SHP77 treated with DMSO at 0.1 percent for 48 hours (cell line): ENCODE measurements around the gene PEDS1.
"Not testable (repeated sequence)": the region's sequence is repeated elsewhere in the genome, so short reads cannot be mapped to it uniquely, and the experiment has no call there.

Source experiments
- DNase-seq: peaks from one replicate; lab custom pipeline; 2025; lab: John Stamatoyannopoulos, UW

The PEDS1 gene

DNA sequence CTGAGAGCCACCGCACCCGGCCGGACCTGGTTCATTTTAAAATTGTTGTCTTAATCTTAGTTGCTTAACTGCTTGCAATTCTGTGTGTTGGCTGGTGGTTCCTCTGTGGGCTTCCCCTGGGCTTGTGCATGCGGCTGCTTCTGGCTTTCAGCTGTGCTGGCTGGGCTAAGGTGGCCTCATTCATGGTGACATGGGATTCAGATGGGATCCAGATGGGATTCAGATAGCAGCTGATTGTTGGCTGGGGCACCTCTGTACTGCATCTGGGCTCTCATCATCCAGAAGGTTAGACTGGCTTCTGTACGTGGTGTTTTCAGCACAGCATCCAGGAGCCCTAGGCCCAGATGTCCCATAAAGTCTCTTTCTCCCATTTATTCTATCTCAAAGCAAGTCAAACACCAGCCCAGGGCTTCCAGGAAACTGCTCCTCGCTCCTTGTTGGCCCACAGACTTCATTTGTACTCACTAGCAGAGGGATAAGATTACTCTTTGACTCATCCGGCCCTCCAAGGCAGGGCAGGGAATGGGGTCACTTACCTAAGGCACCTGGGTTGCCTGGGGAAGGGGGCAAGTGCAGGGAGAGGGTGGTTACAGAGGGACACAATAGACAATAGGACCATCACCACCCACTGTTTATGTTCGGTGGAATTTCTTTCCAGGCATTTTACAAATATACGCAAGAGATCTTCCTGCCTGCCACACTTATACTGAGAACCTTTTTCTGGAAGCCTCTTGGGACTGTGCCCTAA is 10.2 kb upstream of the PEDS1 start:
- DNase-seq = no peak

DNA sequence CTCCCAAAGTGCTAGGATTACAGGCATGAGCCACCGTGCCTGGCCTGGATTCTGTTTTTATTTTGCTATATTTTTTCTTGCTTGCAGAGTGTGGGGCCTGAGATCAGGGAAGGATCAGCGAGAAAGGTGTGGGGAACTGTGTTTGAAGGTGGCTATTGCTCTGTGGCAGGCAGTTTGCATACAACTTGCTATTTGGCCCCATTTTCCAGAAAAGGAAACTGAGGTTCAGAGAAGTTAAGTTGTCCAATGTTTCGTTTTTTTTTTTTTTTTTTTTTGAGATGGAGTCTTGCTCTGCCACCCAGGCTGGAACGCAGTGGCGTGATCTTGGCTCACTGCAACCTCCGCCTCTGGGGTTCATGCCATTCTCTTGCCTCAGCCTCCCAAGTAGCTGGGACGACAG is 8.0 kb upstream of the PEDS1 start:
- not testable (repeated sequence) for DNase-seq

DNA sequence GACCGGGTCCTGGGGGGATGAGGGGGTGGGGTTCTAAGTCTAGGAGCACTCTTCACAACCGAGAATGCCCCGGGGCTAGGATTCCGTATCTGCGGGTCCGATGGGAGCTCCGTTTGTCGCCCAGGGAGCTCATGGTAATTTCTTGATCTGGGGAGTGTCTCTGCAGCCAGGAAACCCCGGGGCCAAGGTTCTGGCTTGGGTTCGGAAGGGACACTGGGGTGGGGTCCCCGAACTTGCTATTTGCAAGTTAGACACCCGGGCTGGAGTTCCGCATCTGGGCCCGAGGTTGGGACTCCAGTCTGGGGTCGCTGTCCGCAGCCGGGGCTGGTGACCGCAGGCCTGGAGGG is 397 bp downstream of the PEDS1 start:
- DNase-seq = no peak

DNA sequence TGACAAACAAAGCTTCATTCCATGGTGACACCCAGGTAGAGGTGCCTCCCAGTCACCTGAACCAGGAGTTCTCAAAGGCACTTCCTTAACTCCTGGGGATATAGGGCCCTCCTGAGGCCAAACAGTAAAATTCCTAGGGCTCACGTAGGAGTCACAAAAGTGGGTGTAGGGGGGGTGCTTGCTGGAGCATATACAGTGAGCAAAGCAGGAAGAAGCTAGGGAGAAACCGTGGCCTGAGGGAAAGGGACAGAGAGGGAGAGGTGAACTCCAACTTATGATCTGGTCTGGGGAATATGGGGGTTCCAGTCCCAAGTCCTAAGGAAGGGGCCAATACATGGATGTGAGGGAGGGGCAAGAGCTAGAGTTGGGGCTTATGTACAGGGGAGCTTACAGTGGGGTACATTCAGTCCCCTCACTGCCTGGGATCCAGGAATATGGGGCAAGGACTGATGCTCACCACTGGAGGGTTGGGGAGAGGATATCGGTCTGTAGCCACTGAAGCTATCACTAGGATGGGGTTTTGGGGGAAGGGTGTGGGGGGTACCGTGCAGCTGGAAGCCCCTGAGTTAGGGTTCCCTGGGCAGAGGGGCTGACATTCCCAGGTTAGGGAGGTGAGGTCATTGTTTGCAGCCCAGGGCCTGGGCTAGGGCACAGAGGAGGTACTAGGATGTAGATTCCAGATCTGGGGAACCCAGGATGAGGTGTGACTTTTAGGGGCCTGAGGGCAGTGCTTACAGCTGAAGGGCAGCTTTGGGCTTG is 950 bp downstream of the PEDS1 start:
- DNase-seq = no peak

DNA sequence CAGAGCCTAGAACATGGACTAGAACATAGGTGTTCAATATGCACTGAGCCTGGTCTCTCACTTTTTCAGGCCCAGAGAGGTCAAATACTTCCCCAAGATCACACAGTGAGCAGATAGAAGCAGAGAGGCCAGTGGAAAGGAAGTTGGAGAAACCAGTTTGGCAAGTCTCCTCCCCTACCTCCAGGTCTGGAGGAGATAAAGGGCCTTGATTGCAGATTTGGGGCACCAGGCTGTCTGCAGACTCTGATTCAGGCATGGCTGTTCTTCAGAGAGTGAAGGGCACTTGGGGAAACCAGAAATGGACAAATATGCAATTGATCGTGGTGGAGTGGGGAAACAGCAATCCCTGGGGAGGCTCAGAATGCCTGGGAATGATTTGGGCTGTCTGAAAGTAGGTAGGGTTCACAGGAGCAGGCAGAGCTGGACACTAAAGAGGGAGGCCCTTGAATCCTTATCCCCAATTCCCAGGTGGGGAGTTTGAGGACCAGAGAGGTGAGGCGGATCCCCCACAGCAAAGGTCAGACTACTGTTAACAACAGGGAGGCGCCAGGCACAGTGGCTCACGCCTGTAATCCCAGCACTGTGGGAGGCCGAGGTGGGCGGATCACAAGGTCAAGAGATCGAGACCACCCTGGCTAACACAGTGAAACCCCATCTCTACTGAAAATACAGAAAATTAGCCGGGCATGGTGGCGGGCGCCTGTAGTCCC is 2.3 kb downstream of the PEDS1 start:
- DNase-seq = no peak

DNA sequence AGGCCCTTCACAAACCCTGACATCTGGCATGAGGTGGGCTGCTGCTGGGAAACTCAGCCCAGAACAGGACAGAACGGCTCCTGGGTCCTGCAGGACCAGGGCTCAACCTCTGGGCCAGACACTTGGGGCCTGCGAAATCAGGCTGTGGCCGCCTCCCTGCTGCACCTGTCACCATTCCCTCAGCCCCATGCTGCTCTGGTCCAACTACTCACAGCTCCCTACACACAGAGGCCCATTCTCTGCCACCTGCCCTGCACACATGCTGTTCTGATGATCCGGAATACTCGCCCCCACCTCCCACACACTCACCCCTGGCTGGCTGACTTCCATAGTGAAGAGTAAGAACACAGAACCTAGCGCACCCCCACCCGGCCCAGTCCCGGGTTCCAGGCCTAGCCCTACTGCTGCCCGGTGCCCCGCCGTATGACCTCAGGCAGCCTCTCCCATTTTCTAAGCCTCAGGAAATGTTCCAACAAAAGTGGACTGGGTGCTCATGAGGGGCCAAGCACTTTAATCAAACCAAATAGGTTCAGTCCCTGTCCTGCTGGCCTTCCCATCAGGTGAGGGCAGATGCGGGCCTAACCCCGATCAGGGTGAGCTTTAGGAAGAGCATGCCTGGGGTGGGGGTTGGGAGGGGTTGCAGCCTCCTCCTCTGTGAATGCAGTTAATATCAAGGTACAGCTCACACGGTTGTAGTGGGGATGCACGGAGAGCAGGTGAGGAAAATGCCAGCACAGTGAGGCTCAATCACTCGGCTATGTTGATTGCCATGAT is 3.9 kb downstream of the PEDS1 start:
- no peak for DNase-seq

DNA sequence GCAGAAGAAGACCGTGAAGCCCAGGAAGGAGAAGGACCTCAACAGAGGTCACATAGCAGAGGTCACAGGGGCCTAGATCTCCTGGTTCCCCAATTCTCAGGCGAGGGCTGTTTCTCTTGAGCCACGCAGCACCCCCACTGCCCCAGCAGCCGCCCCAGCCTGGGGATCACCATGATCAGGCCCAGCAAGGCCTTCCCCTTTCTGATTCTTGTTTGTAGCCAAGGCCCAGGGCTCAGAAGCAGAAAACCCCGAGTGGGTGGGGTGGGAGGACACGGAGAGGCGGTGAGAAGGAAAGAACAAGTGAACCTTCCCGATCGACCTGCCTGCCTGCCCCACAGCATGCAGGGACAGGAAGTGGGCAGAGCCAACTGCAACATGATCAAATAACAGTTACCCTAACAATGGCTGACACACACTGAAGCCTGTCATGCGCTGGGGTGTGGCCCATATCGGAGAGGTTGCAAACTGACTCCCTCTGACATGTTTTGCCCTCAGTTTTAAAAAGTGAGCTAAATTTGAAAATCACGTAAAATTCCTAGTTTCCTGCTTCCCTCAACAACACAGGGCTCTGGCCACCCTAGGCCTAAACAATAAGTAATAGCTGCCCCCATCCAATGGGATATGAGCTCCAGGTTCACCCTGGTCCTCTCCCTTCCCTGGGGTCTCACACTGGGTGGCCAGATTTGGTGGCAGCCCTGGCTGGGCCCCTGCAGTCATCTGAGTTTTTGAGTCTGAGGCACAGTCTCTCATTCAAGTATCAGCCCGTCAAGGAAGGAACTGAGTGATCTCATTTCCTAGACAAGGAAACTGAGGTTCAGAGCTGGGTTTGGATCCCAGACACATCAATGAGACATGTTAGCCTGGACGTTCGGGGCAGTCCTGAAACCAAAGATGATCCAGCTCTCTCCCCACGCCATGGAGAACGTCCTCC is 6.5 kb downstream of the PEDS1 start:
- no peak for DNase-seq

DNA sequence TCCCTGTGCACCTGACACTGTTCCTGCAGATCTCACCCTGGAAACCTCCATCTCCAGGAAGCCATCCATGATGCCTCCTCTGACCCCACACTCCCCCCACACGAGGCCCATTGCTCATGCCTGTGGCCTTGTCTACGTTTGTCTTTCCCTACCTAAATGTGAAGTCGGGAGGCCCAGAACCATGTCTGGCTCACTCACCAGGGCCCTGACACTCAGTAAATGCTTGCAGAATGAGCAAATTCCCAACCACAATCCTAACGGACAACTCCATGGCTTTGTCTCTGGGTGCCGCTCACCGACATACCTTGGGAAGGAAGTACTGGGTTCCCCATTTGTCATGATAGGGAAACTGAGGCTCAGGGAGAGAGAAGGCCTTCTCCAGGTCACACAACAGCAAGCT is 7.3 kb downstream of the PEDS1 start:
- DNase-seq = no peak

DNA sequence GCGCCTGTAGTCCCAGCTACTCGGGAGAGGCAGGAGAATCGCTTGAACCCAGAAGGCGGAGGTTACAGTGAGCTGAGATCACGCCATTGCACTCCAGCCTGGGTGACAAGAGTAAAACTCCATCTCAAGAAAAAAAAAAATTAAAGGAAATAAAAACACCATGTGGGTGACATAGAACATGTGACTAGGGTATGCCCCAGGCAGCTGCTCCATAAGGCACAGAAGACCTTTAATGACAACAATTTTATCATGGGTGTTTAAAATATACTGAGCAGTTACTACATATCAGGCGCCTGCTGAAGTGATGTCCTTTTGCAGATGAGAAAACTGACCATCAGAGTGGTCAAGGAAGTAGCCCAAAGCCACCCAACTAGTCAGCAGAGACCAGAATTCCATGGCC is 8.0 kb downstream of the PEDS1 start:
- DNase-seq = no peak

DNA sequence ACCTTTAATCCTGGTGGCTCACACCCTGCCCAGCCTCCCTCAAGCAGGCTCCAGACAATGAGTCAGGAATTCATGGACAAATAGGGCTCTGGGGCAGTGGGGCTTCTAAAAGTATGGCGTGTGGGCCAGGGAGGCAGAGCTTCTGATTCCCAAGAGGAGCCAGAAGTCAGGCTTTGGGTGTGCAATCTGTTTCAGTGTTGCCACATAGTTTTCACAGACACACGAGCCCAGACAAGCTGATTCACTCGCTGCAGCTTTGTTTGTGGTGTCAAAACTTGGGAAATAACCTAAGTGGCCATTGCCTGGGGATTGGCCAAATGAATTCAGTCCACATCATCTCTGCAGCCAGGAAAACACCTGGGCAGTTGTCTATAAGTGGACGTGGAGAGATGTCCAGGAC is 9.2 kb downstream of the PEDS1 start:
- DNase-seq = no peak

DNA sequence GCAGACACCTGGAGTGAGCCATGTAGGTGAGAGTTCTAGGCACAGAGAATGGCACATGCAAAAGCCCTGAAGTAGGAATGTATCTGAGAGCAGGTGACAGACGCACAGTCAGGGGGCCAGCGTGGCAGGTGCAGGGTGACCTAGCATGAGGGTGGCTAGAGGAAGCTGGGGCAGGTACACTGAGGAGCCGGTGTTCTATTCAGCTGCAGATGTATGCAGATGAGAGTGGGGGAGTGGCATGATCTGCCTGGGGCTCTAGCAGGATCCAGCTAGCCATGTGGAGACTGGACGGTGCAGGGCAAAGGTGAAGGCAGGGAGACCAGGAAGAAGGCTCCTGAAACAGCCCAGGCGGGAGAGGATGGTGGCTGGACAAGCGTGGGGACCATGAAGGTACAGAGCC is 10.7 kb downstream of the PEDS1 start:
- no peak for DNase-seq

DNA sequence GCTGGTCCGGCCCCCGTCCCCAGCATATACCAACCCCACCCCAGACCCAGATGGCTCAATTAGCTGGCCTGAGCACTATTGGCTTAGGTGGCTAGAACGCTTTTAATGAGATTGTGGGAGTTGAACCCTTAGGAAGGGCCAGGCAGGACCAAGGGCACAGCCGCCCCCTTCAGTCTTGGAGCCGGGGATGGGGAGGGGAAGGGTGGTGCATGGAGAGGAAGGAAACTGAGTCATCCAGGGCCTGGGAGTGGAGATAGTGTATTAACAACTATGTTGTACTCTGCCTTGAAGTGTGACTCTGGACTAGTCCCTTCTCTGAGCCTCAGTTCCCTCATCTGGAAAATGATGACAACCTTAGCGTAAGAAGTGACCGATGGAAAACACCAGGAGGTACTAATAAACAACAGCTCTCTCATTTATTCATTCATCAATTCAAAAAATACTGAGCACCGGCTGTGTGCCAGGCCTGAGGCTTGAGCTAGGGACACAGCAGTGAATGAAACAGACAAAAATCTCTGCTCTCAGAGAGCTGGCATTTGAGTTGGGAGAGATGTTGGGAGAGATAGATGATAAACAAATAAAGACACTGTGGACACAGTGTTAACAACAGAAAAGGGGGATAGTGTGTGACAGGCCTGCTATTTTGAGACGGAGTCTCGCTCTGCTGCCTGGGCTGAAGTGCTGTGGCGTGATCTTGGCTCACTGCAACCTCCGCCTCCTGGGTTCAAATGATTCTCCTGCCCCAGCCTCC is 11.5 kb downstream of the PEDS1 start:
- no peak for DNase-seq

DNA sequence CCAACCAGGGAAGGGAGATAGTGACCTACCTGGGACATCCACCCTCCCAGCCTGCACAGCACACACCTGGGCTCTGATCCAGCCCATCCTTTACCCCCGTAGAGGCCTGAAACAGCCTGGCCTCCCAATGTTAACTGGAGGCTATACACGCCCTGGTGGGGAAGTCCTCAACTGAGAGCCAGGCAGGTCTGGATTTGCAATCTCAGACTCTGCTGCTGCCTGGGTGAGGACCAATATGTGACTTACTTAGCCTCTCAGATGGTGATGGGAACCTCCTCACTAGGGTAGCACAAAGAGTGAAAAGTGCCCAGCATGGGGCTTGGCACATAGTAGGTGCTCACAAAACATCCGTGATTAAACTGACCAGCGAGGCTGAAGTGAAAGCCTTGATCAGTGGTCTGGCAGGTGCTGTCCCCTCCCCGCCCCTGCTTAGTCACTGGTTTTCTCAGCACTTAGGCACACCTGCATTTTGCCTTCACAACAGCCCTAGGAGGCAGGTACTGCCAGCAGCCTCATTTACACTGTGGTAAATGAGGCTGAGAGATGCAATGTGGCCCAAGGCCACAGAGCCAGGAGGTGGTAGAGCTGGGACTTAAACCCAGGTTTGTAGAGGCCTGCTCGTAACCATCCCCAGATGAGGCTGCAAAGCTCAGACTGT is 12.4 kb downstream of the PEDS1 start:
- no peak for DNase-seq

DNA sequence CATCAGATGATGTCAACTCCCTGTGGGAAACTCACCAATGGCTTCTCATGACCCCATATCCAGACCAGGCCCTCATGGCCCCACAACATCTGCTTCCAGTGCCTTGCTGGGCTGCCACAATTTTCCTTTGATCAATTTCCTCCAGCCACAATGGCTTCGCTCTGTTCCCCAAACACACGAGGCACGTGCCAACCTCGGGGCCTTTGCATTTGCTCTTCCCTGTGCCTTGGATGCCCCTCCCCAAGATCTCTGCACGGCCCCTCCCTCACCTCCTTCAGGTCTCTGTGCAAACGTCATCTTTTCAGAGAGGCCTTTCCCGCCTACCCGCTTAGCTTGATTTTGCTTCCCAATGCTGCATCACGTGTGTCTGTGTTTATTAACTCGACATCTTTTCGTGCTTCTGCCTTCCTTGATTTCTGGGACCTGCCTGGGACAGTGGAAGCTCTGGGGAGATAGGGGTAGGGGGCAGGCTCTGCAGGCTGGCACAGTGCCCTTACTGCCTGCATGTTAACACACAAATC is 13.1 kb downstream of the PEDS1 start:
- DNase-seq = no peak

DNA sequence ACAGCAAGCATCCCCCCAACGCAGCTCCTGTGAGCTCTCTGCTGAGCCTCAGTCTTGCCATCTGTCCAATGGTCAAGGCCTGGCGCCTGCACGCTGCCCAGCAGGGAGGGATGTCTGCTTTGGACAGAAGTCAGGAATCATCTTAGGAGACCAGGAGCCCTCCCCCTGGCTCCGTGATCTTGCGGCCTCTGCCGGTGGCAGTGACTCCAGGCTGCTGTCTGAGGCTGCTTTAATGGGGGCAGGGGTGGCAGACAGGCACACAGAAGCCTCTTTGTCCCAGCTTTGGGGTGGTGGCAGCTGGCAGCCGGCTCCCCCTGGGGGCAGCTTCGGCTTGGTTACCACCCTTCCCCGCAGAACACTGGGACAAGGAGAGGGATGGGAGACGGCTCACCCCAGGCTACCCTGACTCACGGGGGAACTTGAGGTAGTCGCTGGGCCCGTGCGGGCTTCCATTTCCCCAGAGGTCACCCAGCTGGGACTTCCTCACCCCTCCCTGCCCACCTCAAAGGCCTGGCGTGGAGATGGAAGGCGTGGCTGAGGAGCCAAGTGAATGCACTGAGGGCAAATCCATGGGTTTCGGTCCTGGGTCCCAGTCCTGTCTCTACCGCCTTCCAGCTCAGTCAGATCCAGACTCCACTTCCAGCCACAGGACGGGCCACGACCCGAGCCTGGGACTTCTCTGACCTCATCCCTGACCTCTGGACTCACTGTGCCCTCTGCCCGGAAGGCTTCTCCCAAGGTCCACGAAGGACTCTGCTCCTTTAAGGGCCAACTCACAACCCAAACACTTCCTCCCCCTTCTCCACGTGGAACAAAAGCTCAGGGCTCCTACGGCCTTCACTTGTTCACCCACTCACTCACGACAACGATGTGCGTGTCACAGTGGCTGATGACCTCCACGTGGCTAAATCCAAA is 14.8 kb downstream of the PEDS1 start:
- no peak for DNase-seq

DNA sequence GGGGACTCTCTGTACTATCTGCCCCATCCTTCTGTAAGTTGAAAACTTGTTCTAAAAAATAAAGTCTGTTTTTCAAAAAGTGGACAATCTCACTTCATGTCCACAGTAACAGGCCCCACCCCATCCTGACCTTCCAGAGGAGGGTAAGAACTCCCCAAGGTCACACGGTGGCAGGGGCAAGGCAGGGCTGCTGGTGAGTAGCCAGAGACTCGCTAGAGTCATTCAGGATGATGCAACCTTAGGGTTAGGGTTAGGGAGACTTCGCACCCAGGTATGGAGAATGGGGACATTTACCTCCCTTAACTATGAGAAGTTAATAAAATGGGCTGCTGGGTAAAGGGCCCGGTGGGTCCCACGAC is 15.4 kb downstream of the PEDS1 start:
- DNase-seq = no peak

DNA sequence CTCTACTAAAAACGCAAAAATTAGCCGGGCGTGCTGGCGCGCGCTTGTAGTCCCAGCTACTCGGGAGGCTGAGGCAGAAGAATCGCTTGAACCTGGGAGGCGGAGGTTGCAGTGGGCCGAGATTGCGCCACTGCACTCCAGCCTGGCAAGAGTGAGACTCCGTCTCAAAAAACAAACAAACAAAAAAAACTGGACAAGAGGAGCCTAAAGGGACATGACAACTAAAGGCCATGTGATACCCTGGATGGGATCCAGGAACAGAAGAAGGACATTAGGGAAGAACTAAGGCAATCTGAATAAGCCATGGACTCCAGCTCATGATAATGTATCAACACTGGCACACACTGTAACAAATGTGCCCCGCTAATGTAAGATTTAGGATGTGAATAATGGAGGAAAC is 15.8 kb downstream of the PEDS1 start:
- DNase-seq = not testable (repeated sequence)

DNA sequence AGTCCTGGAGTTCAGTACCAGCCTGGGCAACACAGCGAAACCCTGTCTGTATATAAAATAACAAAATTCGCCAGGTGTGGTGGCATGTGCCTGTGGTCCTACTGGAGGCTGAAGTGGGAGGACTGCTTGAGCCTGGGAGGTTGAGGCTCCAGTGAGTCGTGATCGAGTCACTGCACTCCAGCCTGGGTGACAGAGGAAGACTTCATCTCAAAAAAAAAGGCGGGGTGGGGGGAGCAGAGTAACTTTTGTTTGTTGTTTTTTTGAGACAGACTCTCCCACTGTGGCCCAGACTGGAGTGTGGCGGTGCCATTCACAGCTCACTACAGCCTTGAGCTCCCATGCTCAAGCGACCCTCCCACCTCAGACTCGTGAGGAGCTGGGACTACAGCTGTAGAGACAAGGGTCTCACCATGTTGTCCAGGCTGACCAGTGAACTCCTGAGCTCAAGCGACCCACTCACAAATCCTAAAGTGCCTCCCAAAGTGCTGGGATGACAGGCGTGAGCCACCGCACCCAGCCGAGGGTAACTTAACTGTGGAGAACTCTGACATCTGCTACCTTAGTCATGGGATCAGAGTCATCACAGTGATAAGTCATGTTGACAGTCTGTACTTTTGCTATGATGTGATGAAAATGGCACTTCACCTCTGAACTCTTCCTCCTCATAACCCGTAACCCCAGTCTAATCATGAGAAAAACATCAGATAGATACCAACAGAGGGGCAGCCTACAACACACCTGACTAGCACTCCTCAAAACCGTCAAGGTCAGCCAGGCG is 16.5 kb downstream of the PEDS1 start:
- no peak for DNase-seq
